ENCODE results near the gene UBL7.

Gene UBL7

GRCh38 chr15:74423431-74424257, 37.3 kb downstream of the UBL7 start:
- Histone ChIP-seq H3F3A (ENCODE audit: control insufficient read depth, insufficient read depth) (no peaks in the 10 kb centered on the region), H3K27me3 (ENCODE audit: control insufficient read depth, low read length) (peaks cover 97% of the 10 kb centered on the region), H3K36me3 (ENCODE audit: control insufficient read depth, low read length) (no peaks in the 10 kb centered on the region), H3K4me1 (ENCODE audit: control insufficient read depth, low read length) (peaks cover 4% of the 10 kb centered on the region; the same call in 1 of the 2 replicates), H3K4me2 (ENCODE audit: low read length) (no peak overlapping the region), H3K9me2 (replicated peaks; ENCODE audit: control insufficient read depth, low read length) (no peaks in the 10 kb centered on the region), H3K9me3 (ENCODE audit: control insufficient read depth, insufficient read depth, low read length) (no peaks in the 10 kb centered on the region), H3K79me2 (ENCODE audit: control insufficient read depth, low read length) (no peaks in the 10 kb centered on the region), H3K4me3 (ENCODE audit: low read length) (no peak overlapping the region), H4K20me1 (ENCODE audit: control insufficient read depth, insufficient read depth, low read depth, low read length) (peaks cover 13% of the 10 kb centered on the region), H3K27ac (ENCODE audit: low read depth, low read length) (no peak overlapping the region)
- TF ChIP-seq EZH2phosphoT487 (IDR thresholded peaks at IDR 0.05; ENCODE audit: borderline replicate concordance, low read length) (no peak), CTCF (IDR thresholded peaks at IDR 0.05; ENCODE audit: low read depth, low read length, poor library complexity, severe bottlenecking) (no peak)

GRCh38 chr15:74422652-74423430, 38.1 kb downstream of the UBL7 start:
- peaks cover 16% of the 10 kb centered on the region for H4K20me1 ChIP-seq (ENCODE audit: control insufficient read depth, insufficient read depth, low read depth, low read length)
- no peaks in the 10 kb centered on the region for H3F3A ChIP-seq (ENCODE audit: control insufficient read depth, insufficient read depth)
- no peak overlapping the region for H3K4me3 ChIP-seq (ENCODE audit: low read length)
- no peak for TF ChIP-seq CTCF (IDR thresholded peaks at IDR 0.05; ENCODE audit: low read depth, low read length, poor library complexity, severe bottlenecking)
- TF ChIP-seq EZH2phosphoT487 (IDR thresholded peaks at IDR 0.05; ENCODE audit: borderline replicate concordance, low read length), result no peak
- no peaks in the 10 kb centered on the region for H3K79me2 ChIP-seq (ENCODE audit: control insufficient read depth, low read length)
- H3K27me3 ChIP-seq (ENCODE audit: control insufficient read depth, low read length), result peaks cover 97% of the 10 kb centered on the region
- no peaks in the 10 kb centered on the region for H3K4me1 ChIP-seq (ENCODE audit: control insufficient read depth, low read length)
- H3K36me3 ChIP-seq (ENCODE audit: control insufficient read depth, low read length), result no peaks in the 10 kb centered on the region
- H3K9me2 ChIP-seq (replicated peaks; ENCODE audit: control insufficient read depth, low read length), result no peaks in the 10 kb centered on the region
- H3K4me2 ChIP-seq (ENCODE audit: low read length), result no peak overlapping the region
- no peak overlapping the region for H3K27ac ChIP-seq (ENCODE audit: low read depth, low read length)
- H3K9me3 ChIP-seq (ENCODE audit: control insufficient read depth, insufficient read depth, low read length), result no peaks in the 10 kb centered on the region

GRCh38 chr15:74422265-74422651, 38.7 kb downstream of the UBL7 start:
- TF ChIP-seq CTCF (IDR thresholded peaks at IDR 0.05; ENCODE audit: low read depth, low read length, poor library complexity, severe bottlenecking) (no peak), EZH2phosphoT487 (IDR thresholded peaks at IDR 0.05; ENCODE audit: borderline replicate concordance, low read length) (no peak)
- no peak overlapping the region for H3K27ac ChIP-seq (ENCODE audit: low read depth, low read length)
- peaks cover 97% of the 10 kb centered on the region for H3K27me3 ChIP-seq (ENCODE audit: control insufficient read depth, low read length)
- H3K9me2 ChIP-seq (replicated peaks; ENCODE audit: control insufficient read depth, low read length), result no peaks in the 10 kb centered on the region
- H3K4me3 ChIP-seq (ENCODE audit: low read length), result no peak overlapping the region
- H4K20me1 ChIP-seq (ENCODE audit: control insufficient read depth, insufficient read depth, low read depth, low read length), result peaks cover 16% of the 10 kb centered on the region
- H3K4me1 ChIP-seq (ENCODE audit: control insufficient read depth, low read length), result no peaks in the 10 kb centered on the region
- no peaks in the 10 kb centered on the region for H3F3A ChIP-seq (ENCODE audit: control insufficient read depth, insufficient read depth)
- no peaks in the 10 kb centered on the region for H3K79me2 ChIP-seq (ENCODE audit: control insufficient read depth, low read length)
- H3K36me3 ChIP-seq (ENCODE audit: control insufficient read depth, low read length), result no peaks in the 10 kb centered on the region
- H3K4me2 ChIP-seq (ENCODE audit: low read length), result no peak overlapping the region
- no peaks in the 10 kb centered on the region for H3K9me3 ChIP-seq (ENCODE audit: control insufficient read depth, insufficient read depth, low read length)
